Activated T-helper 9 cell treated with anti-CD3 and anti-CD28 coated beads, Interleukin-2, amount 50 U/mL, for 16 hours (primary cell): ENCODE results near the gene PTPN22.
"Not testable (repeated sequence)": the region's sequence is repeated elsewhere in the genome, so short reads cannot be mapped to it uniquely, and the experiment has no call there.

ENCODE experiments used
- DNase-seq: peaks from one replicate; pipeline ENCODE4 v3.0.0-alpha.2; 2020; ENCODE audit warnings: low read depth

The PTPN22 gene

DNA sequence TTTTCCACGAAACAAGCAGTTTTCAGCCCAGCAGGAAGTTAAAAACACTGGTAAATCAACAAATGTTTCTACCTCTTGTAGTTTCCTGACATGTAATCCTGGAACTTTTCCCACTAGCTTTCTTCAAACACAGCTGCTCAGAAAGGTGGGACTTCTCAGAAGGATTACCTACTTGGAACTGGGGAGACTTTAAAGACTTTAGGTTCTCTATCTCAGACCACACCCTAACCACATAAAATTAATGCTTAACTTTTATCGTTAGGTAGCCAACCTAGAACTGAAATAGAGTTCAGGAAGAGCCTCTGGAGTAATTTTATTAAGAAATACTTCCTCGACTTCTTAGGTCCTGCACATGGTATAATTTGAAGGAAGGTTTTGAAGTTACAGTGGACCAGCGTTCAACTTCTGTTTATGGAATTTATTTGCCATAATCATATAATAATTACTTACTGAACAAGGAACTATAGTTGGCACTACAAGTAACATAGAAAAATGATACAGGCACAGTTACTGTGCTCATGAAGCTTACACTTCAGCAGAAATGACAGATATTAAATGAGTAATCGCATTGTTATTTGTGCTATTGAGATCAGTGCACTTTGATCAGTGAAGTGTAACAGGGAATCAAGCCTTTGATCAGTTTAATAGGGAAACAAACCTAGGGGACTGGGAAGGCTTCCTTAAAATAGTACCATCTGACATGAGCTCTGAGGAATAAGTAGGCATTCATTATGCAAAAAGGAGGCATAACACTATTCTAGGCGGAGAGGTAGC, 16.1 kb upstream of the PTPN22 start, which contains the start of gene BCL2L15:
BCL2L15 (minus strand) TSS at position 180 of the 774 bp plus-strand sequence. CDS start 206 bp downstream, outside the sequence.
- DNase-seq: no peak

DNA sequence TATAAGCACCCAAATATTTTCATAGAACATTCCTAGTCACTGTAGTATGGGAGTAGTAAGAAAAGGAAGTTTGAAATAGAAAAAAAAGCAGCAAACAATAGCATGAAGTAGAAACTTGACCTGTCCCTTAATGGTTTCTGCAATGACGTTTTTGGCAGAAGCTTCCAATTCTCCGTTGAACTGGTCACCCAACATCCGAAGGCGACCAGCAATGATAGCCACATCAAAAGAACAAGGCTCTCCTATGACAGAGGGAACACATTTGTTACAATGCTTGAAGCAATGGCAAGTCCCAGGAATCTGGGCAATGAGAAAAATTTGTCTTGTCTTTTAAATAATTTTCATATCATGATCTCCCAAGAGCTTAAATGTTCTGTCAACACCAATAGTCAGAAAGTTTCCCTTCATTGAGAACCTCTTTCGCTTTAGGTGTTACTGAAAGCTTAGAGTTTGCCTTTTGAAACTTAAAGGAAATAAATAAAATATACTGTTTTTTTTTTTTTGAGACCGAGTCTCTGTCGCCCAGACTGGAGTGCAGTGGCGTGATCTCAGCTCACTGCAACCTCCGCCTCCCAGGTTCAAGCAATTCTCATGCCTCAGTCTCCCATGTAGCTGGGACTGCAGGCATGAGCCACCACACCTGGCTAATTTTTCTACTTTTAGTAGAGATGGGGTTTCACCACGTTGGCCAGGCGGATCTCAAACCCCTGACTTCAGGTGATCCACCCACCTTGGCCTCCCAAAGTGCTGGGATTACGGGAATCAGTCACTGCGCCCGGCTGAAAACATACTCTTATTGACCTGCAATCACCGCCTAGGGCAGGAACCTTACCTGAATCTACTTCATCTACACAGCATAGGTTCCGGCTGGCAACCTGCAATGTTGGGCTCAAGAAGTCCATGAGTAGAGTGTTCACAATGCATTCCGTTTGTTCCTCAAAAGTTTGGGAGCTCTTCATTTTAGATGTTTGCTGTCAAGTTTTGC, 15.2 kb upstream of the PTPN22 start:
- DNase-seq: no peak

DNA sequence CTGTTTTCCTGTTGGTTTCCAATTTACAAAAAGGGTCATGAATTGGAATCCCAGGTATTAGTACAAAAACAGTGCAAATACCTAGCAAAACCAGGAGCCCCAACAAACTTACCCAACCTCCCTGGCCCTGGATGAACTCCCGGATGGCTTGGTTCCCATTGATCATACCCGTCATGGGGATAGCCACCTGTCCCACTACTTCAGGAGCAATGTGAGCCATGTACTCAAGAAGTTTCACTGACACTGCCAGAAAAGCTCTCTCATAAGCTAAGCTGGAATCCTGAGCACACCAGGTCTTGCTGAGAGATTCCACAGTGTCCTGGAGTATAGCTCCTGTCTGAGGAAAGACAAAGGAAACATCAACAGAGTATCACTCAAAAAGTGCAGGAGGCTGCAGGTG, 10.1 kb upstream of the PTPN22 start:
- DNase-seq: no peak

DNA sequence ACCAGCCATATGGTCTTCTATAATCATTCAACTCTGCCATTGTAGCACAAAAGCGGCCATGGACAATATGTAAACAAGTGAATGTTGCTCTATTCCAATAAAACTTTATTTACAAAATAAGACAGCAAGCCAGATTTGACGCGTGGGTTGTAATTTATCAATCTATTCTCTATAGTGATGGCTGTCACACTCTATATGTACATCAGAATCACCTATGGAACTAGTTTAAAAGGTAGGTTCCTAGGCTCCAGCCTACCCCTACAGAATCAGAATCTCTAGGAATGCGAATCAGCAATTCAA, 8.2 kb upstream of the PTPN22 start:
- no peak for DNase-seq

DNA sequence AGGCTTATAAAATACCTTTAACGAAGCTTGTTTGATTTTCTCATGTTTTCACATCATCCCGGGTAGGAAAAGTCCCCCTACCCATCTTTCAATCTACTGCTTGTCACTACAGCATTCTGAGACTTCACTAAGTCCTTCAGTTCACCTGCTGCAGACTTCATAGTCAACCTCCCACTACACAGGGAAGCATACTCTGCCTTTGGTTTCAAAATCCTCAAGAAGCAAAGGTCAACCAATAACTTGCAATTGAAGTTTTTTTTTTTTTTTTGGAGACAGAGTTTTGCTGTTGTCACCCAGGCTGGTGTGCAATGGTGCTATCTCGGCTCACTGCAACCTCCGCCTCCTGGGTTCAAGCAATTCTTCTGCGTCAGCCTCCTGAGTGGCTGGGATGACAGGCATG, 4.7 kb upstream of the PTPN22 start:
- DNase-seq: no peak

DNA sequence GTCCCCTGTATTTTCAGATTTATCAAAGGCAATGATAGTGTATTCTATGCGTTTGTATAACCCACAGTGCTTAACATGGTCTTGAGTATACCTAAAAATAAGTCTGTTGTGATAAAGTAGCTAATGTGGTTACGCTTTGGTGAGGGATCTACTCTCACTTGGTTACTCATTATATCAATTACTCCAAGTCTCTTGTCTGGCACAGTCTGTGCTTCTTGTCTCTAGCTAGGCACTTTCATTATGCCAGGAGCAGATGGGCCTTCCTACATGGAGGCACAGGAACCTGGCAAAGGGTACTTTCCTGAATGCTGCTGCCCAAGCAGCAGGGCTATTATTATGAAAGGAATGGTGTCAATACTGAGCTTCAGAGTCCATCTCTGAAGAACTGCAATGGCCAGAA, 4.2 kb upstream of the PTPN22 start:
- DNase-seq: no peak

DNA sequence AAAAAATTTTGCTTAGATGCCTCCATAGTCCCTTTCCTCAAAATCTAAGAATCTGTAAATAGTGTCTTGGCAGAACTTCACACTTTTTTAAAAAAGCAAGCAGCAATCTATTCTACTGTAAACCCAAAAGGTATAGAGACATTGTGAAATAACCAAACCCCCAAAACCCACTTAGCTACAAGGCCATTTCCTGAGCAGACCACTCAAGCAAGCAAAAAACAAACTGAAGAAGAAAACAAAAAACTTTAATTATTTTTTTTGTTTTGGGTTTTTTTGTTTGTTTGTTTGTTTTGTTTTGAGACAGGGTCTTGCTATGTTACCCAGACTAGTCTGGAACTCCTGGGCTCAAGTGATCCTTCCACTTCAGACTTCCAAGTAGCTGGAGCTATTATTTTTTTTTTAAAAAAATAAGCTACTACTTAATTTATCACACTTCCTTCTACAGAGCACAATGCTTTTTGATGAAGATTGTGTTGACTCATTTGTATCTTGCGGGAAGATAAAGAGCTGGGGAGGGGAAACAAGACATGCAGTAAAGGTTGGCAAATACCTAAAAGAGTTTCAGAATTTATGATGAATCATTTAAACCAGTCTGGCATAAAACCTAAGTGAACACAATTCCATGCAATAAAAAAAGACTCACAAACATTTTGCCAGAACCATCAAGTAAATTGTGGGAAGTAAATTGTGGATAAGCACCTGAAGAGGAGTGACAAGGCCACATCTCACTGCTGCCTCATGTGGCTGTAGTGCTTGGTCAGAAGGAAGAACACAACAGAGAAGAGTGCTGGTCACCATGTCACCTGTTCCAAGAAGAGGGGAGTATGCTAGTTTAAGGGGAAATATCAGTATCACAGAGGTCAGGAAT, 2.7 kb upstream of the PTPN22 start:
- no peak for DNase-seq

DNA sequence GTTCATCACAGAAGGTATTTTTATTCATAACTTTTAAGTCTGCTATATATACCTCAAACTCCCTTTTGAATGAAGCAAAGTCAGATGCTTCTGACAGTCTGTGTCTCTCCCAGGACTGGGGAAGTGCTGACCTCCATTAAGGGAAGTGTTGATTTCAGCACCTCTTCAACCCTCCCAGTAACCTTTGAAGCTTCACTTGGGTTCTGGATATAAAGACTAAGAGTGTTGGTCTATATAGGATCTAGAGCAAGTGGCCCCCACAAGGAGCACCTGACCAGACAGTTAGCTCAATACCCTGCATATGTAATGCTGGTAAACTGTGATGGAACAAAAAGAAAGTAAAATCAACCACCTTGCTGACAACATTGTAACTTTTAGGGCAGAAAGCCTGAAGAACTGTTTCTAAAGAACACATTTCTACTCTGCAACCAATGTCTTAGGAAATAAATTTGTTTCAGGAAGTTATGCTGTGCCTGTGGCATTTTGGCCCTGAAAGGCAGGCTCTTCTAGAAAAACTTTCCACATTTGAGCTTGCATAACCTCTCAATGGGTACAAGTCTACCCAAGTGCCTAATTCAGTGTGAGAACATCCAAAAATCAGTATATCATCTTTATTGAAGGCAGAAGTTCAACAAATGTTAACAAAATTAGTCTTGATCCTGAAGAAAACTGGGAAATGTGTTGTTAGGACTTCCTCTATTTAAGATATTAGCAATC, 865 bp upstream of the PTPN22 start:
- DNase-seq: no peak

DNA sequence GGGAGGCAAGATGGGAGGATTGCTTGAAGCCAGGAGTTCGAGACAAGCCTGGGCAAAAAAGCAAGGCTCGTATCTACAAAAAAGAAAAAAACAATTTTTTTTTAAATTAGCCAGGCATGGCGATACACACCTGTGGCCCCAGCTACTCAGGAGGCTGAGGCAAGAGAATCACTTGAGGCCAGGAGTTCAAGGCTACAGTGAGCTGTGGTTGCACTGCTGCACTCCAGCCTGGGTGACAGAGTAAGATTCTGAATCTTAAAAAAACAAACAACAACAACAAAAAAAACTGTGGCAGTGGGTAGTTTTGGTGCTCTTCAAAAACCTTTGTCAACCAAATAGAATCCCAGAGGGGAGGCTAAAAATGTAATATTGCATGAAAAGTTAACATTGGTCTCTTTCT, 734 bp downstream of the PTPN22 start:
- no peak for DNase-seq

DNA sequence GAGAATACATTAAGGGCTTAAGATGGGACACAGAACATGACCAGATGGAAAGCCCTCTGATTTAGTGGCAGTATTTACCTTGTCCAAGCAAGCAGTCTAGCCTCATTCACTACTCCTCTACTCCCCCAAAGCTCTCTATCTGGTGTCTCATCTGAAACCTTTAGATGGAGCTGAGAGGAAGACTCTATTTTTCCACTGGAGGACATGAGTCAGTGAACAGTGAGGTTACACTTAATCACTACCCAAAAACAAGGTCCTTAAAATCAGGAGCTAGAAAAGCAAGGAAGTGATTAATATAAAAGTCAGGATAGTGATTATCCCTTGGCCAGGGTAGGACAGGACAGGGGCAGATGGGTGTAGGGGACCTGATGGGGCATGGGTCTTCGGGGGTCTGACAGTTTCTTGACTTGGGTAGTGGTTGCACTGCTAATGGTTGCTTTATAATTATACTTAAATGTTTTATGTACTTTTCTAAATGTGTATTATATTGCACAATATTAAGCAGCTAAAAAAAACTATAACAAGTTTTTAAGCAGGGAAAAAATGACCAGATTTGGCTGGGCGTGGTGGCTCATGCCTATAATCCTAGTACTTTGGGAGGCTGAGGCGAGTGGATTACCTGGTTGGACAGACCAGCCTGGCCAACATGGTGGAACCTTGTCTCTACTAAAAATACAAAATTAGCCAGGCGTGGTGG, 3.0 kb downstream of the PTPN22 start:
- no peak for DNase-seq

DNA sequence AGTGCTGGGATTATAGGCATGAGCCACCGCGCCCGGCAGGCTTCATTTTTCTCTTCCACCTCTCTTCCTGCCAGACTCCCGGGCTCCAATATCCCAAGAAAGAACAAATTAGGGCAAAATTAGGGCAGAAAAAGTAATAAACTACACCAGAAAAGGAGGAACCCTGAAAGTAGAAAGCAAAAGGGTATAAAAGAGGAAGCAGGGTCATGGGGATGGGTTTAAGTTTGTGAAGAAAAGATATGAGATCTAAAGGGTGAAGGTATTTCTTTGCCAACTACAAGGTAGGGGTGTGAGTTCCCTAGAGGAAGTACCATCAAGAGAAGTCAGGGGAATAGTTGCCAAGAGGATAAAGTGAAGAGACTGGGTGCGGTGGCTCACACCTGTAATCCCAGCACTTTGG, 9.9 kb downstream of the PTPN22 start:
- DNase-seq: no peak

DNA sequence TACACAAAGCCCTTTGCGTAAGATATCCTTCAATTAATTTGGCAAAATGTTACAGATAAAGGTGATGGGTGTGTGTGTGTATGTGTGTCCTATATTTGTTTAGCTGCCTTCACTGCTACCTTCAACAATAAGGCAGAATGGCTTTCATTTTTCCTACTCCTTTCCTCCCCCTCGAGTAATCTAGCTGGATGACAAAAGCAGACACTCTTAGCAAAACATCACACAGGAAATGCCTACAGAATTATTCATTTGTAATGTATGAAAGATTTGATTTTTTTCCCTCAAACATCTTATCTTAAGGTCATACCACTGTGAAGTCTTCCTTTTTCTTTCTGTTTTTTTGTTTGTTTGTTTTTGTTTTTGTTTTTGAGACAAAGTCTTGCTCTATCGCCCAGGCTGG, 10.6 kb downstream of the PTPN22 start:
- DNase-seq: no peak

DNA sequence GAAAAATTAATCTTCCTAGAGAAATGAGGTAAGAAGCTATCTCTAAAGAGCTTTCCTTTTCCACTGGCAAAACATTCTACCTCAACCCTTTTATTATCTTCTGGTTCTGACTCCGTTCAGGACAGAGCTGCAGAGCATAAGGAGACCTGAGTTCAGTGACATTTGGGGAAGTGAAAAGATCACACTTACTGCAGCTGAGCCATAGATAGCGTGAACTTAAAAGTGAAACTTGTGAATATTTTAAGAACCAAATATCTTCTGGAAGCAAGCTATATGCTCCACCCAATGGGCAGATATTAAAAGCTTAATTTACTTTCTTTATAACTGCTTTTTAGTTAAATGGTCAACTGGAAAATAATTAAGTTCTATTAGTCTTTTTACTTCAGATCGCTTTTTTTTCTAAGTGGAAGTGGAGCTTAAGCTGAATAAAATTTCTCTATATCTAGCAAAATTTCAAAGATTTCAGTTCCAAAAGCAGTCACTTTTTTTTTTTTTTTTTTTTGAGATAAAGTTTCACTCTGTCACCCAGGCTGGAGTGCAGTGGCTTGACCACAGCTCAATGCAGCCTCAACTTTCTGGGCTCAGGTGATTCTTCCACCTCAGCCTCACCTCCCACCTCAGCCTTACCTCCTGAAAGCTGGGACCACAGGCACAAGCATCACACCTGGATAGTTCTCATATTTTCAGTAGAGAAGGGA, 11.9 kb downstream of the PTPN22 start:
- DNase-seq: no peak

DNA sequence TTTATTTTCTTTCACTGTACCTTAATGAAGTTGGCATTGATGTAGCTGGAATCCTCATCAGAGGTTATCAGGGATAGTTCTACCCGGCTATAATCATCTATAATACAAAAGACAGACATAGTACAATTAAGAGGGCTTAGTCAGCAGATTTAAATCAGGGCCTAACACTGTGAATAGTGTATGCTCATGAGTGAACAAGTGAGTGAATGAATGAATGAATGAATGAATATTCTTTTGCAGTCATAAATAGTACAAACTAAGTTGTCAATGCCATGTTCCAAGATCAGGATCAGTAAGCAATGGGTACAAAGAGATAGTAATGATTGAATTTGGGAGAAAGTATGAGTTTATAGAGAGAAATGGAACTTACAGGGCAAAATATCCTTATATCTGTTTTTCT, 12.5 kb downstream of the PTPN22 start:
- DNase-seq: no peak

DNA sequence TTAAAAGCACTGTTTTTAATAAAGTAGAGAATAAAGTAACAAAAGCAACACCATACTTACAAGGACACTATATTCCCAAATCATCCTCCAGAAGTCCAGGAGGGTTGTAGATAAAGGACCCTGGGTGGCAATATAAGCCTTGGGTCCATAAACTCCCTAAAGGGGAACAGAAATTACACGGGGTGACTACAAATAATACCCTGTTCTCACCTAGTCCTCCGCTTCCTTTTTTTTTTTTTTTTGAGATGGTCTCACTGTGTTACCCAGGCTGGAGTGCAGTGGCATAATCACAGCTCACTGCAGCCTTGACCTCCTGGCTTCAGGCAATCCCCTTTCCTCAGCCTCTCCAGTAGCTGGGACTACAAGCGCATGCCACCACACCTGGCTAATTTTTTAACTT, 13.1 kb downstream of the PTPN22 start:
- no peak for DNase-seq

DNA sequence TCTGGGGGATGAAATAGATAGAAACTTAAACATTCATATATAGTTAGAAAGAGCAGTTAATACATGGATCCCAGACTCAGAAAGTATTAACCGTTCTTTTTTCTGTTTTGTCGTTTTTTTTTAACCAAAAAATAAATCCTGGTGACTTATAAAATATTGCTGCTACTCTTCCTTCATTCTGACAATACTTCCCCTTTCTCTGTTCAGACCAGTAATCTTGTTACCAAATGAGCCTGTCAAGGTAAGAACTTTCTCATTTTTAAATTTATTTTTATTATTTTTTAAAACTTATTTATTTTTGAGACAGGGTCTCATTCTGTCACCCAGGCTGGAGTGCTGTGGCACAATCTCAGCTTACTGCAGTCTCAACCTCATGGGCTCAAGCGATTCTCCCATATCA, 13.7 kb downstream of the PTPN22 start:
- DNase-seq: no peak

DNA sequence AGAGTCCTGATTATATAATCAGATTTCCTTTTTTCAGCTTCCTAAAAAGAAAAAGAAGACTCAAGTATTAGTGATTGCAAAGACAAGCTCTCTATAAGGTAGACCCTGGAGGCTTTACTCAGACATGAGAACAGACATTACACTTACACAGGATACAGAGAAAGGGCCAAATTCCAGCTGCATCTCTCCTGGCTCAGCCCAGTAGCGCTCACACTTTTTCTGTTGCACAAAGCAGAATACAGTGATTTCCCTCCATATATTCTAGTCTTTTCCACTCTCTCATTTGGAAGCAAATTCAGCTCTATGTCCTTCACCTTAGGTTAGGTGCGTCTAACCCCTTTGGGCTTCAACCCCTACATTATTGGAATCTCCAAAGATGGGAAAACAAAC, 15.1 kb downstream of the PTPN22 start:
- no peak for DNase-seq

DNA sequence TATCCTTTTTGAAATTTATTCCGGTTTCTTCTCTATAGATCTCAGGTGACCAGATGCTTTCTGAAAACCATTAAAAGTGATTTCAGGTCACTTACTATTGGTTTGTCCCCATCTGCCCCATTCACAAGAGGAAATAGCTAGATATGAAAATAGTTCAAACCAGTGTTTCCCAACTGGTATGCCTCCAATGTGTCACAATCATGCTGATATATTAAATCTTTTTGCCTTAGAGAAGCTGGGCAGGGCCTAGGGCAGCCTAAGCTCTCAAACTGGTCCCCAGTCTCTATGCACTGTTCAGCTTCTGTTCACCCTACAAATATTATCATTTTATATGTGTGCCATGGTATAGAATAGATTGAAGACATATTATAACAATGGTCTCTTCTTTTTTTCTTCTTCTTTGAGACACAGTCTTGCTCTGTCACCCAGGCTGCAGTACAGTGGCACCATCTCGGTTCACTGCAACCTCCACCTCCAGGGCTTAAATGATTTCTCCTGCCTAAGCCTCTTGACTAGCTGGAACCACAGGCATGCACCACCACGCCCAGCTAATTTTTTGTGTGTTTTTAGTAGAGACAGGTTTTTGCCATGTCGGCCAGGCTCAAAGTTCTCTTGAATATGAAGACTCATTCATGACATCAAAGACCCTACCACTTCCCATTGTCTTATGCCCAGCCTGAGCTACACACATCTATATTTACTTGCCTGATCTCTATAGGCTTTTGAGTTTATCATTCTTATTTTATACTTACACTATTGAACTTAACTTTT, 15.7 kb downstream of the PTPN22 start:
- no peak for DNase-seq

DNA sequence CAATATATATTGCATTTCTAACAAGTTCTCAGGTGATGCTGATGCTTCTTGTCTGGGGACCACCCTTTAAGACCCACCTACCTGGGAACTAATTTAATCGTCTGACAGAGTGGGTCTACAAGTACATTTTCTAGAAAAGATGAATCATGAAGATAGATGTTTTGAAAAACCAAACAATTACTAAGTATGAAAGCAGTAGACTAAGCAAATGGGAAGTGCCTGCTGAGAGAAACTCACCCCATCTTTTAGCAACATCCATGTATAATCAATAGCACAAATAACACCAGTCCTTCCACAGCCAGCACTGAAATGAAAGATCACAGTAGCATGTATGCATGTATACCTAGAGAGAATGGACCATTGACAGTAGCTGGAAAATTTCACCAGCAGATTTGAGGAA, 17.3 kb downstream of the PTPN22 start:
- DNase-seq: no peak

DNA sequence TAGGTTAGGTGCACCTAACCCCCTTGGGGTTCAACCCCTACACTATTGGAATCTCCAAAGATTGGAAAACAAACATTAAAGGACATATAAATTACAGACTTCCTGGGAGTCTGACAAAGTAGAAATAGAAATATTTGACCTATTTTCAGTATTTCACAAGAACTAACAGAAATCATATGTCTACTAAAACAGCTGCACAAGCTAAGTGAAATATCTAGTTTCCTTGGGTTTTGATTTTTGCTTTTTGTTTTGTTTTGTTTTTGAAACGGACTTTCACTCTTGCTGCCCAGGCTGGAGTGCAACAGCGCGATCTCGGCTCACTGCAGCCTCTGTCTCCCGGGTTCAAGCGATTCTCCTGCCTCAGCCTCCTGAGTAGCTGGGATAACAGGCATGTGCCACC, 18.8 kb downstream of the PTPN22 start:
- not testable (repeated sequence) for DNase-seq
